ENCODE measurements around the gene KRT6B.

DNA sequence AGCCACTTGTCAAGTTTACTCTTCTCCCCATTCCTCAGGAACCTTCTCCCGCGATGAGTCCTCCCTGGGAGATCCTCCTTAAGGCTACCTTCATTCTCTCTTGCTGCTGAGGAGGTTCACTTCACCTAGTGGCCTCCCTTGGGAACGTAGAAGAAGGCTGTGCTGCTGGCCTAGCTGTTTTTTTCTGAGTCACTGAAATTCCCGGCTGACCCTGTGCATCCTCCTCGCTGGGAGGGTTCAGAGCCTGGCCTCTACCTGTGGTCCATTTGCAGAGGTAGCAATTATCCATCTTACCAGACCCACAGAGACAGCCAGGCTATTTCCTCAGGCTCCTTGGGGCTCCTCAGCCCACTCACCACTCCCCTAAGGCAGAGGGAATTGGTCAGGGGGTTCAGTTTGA lies 50.4 kb downstream of the KRT6B start:
- TF ChIP-seq EP300 (IDR thresholded peaks at IDR 0.05) = no peak
- TF ChIP-seq CTCF (IDR thresholded peaks at IDR 0.05) = no peak
- TF ChIP-seq POLR2A (IDR thresholded peaks at IDR 0.05) = no peak
- no peak for TF ChIP-seq POLR2AphosphoS5 (IDR thresholded peaks at IDR 0.05)

Data from sigmoid colon (tissue), 4 donors.